ENCODE results near the gene NEK6. TPM values are rescaled to one million over a fixed set of nuclear protein-coding genes. Genes with fewer than 3 reads are reported as not detected.

The NEK6 gene
- total RNA-seq, 1 experiment from 2014 or later, result 28.4 TPM

Other genes starting within 250 kb of the NEK6 start
- 0.48 and 1.6 TPM in 2 replicates for gene LHX2, start 246.2 kb upstream of the NEK6 start, total RNA-seq (2014; rRNA removed; shearing (Covaris generic))
- 393 and 403 TPM in 2 replicates for gene PSMB7, start 157.5 kb downstream of the NEK6 start, total RNA-seq (2014; rRNA removed; shearing (Covaris generic))
- gene ADGRD2, start 192.5 kb downstream of the NEK6 start, total RNA-seq (2014; rRNA removed; shearing (Covaris generic)), result not detected in 2 replicates
- not detected in 2 replicates for gene NR5A1, start 249.4 kb downstream of the NEK6 start, total RNA-seq (2014; rRNA removed; shearing (Covaris generic))